ENCODE data around the gene PAX6.

DNA sequence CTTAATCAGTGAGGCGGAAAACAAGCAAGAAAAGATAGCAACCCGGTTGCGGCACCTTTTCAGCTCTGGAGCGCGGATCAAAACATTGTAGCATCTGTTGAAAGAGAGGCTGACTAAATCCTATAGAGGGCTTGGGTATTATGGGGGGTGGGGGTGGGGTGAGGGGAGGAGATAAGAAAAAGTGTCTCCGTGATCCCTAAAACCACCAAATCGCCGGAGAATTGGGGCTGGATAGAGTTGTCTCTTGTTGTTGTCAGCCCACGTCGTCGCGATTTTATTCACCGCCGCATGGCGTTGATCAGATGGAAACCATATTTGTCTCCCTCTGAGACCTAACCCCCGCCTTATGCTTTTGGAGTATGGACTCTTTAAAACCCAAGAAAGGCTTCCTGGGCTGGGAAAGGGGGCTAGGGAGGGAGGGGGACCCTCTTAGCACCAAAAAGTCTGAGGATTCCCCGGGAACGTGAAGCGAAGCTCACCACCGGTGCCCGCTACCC is 13.0 kb downstream of the PAX6 start:
- TF ChIP-seq SP1 (IDR thresholded peaks at IDR 0.05), result no peak
- no peak for TF ChIP-seq SUZ12 (IDR thresholded peaks at IDR 0.05)
- no peak for TF ChIP-seq FOXK2 (IDR thresholded peaks at IDR 0.05)
- TF ChIP-seq BHLHE40 (IDR thresholded peaks at IDR 0.05; ENCODE audit: borderline replicate concordance), result no peak
- no peak for TF ChIP-seq L3MBTL2 (conservative IDR thresholded peaks at IDR 0.05)
- TF ChIP-seq, protein P1, sequence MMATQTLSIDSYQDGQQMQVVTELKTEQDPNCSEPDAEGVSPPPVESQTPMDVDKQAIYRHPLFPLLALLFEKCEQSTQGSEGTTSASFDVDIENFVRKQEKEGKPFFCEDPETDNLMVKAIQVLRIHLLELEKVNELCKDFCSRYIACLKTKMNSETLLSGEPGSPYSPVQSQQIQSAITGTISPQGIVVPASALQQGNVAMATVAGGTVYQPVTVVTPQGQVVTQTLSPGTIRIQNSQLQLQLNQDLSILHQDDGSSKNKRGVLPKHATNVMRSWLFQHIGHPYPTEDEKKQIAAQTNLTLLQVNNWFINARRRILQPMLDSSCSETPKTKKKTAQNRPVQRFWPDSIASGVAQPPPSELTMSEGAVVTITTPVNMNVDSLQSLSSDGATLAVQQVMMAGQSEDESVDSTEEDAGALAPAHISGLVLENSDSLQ (IDR thresholded peaks at IDR 0.05), result no peak
- no peak for TF ChIP-seq FOXA1 (IDR thresholded peaks at IDR 0.05)
- no peak for TF ChIP-seq LEF1 (IDR thresholded peaks at IDR 0.05; ENCODE audit: borderline replicate concordance)
- no peak for TF ChIP-seq FOXM1 (IDR thresholded peaks at IDR 0.05; ENCODE audit: borderline replicate concordance)
- no peak for TF ChIP-seq NFRKB (IDR thresholded peaks at IDR 0.05)
- no peak for TF ChIP-seq ELF4 (IDR thresholded peaks at IDR 0.05)
